ENCODE measurements around the gene RIGI.
"Not testable (repeated sequence)": the region's sequence is repeated elsewhere in the genome, so short reads cannot be mapped to it uniquely, and the experiment has no call there.

Gene RIGI

DNA sequence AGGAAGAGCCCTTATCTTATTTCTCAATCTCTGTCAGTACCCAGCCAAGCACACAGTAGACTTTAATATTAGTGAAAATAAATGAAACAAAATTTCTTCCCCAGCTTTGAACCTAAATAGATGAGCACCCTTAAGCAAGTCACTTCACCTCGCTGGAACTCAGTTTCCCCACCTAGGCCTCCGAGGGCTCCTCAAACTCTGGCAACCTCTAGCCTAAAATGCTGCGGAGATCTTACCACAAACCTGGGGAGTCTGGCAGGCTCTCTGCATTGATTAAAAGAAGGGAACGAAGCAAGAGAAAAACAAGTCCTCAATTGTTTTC, 326 bp downstream of the RIGI start:
- DNase-seq = no peak

- DNase-seq = no peak
These were observed 896 bp downstream of the RIGI start for GRCh38 chr9:32524892-32525708.

DNA sequence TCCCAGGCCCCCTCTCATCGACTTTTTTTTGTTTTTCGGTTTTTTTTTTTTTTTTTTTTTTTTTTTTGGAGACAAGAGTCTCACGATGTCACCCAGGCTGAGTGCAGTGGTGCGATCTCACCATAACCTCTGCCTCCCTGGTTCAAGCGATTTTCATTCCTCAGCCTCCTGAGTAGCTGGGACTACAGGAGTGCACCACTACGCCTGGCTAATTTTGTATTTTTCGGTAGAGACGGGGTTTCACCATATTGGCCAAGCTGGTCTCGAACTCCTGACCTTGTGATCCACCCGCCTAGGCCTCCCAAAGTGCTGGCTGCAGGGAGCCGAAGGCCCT, 1.5 kb downstream of the RIGI start:
- DNase-seq = not testable (repeated sequence)

DNA sequence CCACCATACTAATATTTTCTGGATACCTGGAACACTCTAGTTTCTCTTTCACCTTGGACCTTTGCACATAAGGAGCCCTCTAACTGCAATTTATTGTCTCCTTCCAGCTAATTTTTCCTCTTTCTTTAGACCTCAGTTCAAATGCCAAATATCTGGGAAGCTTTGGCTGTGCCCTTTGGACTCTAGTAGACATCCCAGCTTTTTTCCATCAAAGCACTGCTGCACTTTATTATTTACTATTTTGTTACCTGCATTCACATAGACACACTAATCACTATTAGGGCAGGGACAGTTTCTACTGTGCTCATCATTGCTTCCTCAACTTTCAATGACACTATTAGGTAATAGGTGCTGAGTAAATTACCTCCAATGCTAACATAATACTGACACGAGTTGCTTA, 2.1 kb downstream of the RIGI start:
- DNase-seq = no peak

DNA sequence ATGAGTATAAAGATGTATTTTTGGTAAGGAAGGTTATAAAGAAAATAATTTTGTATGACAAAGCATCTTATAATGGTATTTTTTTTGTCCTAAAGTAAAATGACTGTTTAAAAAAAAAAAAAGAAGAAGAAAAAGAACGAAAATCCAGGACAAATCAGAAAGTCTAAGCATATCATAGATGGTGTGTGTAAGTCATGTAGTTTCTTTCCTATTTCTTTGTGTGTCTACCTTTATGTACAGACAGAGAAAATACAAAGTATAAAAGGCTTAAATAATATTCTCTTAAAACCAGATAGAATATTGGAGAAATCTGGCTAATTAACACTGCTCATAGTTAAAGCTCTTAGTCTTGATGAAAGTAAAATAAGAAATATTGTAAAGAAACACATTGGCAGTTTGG, 7.7 kb downstream of the RIGI start:
- no peak for DNase-seq

GRCh38 chr9:32516241-32516640, 9.8 kb downstream of the RIGI start:
- DNase-seq = no peak

DNA sequence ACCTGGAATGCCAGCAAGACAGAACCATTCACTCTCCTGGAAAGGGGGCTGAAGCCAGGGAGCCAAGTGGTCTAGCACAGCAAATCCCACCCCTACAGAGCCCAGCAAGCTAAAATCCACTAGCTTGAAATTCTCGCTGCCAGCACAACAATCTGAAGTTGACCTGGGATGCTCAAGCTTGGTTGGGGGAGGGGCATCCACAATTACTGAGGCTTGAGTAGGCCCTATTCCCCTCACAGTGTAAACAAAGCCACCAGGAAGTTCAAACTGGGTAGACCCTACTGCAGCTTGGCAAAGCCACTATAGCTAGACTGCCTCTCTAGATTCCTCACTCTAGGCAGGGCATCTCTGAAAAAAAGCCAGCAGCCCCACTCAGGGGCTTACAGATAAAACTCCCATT, 17.3 kb downstream of the RIGI start:
- DNase-seq = no peak

GRCh38 chr9:32503008-32503407, 23.0 kb downstream of the RIGI start:
- DNase-seq = no peak

DNA sequence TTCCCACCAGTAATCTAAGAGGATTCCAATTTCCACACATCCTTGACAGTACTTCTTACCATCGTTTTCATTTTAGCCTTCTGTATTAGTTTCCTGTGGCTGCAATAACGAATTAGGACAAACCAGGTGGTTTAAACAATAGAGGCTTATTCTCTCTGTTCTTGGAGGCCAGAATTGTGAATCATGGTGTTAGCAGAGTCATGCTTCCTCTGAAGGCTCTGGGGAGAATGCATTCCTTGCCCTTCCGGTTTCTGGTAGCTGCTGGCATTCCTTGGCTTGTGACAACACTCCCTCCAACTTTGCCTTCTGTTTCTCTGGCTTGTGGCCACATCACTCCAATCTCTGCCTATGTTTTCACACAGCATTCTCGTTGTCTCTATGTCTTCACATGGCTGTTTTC, 23.5 kb downstream of the RIGI start:
- peak; percentile 68 for DNase-seq

DNA sequence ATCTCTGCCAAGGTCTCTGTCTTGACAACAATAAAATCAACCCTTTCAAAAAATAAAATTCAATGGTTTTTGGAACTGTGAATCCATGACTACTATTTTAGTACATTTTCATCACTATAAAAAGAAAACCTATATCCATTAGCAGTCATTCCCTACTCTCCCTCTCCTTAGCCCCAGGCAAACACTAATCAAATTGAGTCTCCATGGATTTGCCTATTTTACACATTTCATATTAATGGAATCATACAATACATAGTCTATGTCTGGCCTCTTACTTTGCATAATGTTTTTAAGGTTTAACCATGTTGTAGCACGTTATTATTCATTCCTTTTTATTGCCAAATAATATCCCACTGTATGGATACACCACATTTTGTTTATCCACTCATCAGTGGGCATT, 24.1 kb downstream of the RIGI start:
- DNase-seq = no peak

DNA sequence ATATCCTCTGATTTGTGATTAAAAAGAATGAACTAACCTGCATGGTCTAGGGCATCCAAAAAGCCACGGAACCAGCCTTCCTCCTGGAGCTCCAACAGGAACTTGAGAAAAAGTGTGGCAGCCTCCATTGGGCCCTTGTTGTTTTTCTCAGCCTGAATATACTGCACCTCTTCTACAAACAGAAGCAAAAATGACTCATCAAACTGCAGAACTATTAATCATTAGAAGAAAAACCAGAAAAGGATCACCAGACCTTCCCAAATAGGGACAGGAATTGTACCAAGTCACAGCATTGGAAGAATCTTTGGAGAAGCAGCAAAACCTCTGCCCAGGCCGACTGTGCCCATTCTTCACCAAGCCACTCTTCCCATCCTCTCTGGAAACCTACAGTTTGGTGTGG, 25.2 kb downstream of the RIGI start:
- no peak for DNase-seq

DNA sequence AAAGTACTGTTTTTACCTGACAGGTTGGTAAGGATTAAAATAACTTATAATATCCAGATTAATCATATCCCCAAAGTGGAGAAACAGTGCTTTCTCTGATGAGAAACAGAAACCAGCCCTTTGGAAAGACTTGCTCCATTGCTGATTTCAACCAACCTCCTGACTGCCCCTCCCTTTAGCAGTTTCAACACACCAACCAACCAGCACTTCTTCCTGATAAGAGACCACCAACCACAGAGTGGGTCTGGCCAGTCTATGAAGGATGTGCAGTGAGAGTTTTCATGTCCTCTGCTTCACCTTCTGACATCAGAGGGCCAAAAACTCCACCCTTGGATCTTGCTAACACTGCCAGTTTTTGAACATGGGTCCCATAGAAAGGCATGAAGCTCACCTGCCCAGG, 28.1 kb downstream of the RIGI start:
- DNase-seq = no peak

DNA sequence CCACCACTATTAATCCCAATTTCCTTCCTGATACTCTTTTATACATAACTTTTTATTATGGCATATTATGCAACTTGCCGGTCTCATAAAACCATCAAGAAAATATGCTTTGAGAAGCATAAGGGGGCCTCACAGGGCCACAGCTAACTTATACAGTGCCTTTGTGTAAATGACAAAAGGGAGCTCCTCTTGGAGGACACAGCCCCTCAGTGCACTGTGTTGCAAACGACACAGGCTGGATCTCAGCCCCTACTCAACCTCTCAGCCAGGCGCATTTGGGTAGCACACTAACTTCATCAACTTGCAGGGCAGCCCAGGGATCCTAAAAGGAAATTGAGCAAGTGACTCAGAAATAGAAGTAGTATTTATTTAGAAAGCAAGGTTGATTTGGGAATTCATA, 35.4 kb downstream of the RIGI start:
- DNase-seq = no peak

DNA sequence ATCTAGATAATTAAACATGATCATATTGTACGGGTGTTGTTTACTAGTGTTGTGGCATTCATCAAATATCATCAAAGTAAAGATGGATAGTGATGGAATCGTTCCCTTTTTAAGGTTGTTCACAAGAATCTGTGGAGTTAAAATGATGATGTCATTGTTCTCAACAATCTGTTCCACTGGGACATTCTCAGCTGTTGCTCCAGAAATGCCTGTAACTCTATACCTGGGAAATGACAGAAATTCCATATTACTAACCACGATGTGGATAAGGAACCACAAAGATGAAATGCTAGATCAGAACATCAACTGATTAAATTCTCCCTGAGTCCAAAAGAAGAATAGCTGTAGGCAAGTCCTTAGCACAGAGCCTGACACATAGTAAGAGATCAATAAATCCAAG, 38.0 kb downstream of the RIGI start:
- peak; percentile 56 for DNase-seq

GRCh38 chr9:32486839-32487562, 39.0 kb downstream of the RIGI start:
- peak; percentile 32 for DNase-seq

DNA sequence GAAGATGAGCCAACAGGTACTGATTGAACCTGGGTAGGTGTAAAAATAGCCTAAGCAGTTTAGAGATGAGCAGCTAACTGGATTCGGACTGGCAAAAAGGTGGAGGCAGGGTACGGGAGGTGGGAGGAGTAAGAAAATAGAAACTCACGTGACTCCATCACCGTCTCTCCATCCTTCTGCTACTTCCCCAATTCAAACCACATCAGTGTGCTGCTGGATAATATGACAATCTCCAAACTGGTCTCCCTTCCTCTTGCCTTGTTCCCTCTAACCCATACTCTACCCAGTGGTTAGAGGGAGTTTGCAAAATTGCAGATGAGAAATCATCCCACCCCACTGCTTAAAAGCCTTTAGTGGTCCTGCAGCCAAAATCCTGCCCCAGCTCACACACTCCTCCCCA, 42.7 kb downstream of the RIGI start:
- no peak for DNase-seq
